ENCODE results near the gene LRP3.

LRP3 gene

GRCh38 chr19:33240181-33240771 is 46.1 kb downstream of the LRP3 start:
- no peak for DNase-seq

GRCh38 chr19:33241091-33241529 is 47.0 kb downstream of the LRP3 start:
- DNase-seq: no peak

GRCh38 chr19:33241530-33242101 is 47.5 kb downstream of the LRP3 start:
- DNase-seq: no peak

- DNase-seq: no peak
These were observed 48.0 kb downstream of the LRP3 start for GRCh38 chr19:33242131-33242530.

GRCh38 chr19:33242911-33243310 is 48.8 kb downstream of the LRP3 start:
- DNase-seq: no peak

GRCh38 chr19:33245948-33246708 is 52.0 kb downstream of the LRP3 start:
- no peak for DNase-seq

- DNase-seq: no peak
These were observed 52.7 kb downstream of the LRP3 start for GRCh38 chr19:33246709-33247440.

- DNase-seq: no peak
These were observed 53.3 kb downstream of the LRP3 start for GRCh38 chr19:33247441-33247819.

- DNase-seq: no peak
These were observed 54.0 kb downstream of the LRP3 start for GRCh38 chr19:33248104-33248503.

GRCh38 chr19:33248553-33248953 is 54.4 kb downstream of the LRP3 start:
- no peak for DNase-seq

GRCh38 chr19:33248954-33249613 is 55.0 kb downstream of the LRP3 start:
- no peak for DNase-seq

GRCh38 chr19:33249740-33250366 is 55.7 kb downstream of the LRP3 start:
- no peak for DNase-seq

- no peak for DNase-seq
These were observed 56.4 kb downstream of the LRP3 start for GRCh38 chr19:33250500-33250899.

GRCh38 chr19:33251076-33251475 is 56.9 kb downstream of the LRP3 start:
- no peak for DNase-seq

- DNase-seq: no peak
These were observed 57.5 kb downstream of the LRP3 start for GRCh38 chr19:33251526-33252090.

GRCh38 chr19:33252418-33252962 is 58.4 kb downstream of the LRP3 start:
- DNase-seq: no peak

GRCh38 chr19:33252971-33253370 is 58.8 kb downstream of the LRP3 start:
- DNase-seq: no peak

GRCh38 chr19:33254245-33254824 is 60.2 kb downstream of the LRP3 start:
- no peak for DNase-seq

- DNase-seq: no peak
These were observed 61.7 kb downstream of the LRP3 start for GRCh38 chr19:33255781-33256180.

GRCh38 chr19:33256261-33256660 is 62.1 kb downstream of the LRP3 start:
- DNase-seq: no peak

- no peak for DNase-seq
These were observed 63.7 kb downstream of the LRP3 start for GRCh38 chr19:33257828-33258227.

All from activated effector memory CD4-positive, alpha-beta T cell treated with Interleukin-2 at 50 U/mL for 16 hours (primary cell).